GM10847 (cell line): ENCODE results near the gene LCN1.

Experiments used
- POLR2A ChIP-seq: IDR thresholded peaks from 2 replicates; pipeline ENCODE4 v1.6.1; 2011; ENCODE audit not compliant: insufficient read length; ENCODE audit errors: extremely low read depth

The LCN1 gene

DNA sequence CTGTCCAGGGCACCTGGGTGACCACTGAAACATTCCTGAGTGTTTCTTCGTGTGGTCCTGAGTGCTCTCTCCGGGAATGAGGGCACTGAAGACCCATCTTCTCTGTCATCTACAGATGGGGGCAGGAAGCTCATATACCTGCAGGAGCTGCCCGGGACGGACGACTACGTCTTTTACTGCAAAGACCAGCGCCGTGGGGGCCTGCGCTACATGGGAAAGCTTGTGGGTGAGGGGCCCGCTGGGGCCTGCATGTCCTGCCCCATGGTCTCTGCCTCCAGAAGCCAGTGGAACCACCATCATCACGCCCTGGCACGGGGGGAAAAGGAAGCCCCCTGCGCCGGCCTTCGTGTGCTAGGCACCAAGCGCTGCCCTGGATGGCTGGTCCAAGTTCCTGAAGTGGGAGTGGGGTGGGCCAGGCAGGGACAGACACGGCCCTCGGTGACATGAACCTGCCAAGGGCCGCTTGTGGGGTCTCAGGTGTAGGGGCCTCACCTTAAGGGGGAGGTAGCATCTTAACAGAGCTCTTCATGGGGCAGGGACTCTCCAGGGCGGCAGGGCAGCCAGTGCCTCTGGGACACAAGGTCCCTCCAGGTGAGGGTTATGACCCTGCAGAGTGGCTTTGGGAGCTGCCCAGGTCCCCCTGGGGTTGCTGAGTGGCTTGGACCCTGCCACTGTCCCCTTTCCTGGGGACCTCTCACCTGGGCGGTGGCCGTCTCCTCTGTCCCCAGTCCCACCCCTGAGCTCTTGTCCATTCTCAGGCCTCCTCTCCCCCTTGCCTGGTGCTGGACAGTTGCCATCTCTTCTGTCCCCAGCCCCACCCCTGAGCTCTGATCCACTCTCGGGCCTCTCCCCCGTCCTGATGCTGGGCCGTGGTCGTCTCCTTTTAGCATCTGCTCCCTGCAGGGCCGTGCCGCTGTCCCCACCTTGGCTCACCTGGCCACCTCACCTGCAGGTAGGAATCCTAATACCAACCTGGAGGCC is 26.8 kb downstream of the LCN1 start:
- TF ChIP-seq POLR2A = no peak

DNA sequence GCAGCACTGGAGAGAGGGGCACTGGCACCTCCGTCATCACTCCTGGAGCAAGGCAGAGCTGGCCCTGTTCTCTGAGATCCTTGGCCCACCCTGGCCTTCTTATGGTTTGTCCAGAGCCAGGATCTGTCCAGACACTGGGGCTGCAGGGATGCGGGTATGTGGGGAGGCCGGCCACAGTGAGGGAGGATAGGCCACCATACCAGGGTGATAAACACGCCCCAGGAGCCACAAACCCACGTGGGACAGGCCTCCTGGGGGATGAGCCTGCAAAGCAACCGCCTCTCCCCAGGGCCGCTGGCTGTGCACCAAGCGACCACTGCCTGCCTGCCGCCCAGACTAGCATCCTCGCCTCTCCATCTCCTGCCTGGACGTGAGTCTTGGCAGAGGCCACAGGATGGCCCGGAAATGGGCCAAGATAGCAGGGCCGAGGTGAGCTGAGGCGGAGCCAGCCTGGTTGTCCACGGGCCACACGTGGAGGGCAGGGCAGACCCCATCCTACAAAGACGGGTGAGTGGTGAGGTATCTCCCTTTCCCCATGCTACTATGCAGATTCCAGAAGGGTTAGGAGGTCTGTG is 29.2 kb downstream of the LCN1 start:
- TF ChIP-seq POLR2A = no peak

DNA sequence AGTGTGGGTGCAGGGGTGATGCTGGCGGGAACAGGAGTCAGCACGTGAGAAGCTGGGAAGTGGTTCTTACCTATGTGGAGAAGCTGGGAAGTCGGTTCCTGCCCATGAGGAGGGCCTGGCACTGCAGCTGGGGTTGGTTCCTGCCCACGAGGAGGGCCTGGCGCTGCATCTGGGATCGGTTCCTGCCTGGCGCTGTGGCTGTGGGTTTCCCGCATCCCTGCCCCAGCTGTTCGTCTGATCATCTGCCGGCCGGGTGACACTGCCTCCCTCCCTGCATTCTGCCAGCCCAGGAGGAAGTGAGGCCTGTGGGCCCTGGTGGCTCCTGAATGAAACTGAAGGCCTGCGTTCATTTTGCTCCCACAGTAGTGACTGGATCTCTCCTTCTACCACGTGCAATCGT is 29.8 kb downstream of the LCN1 start:
- TF ChIP-seq POLR2A = no peak

DNA sequence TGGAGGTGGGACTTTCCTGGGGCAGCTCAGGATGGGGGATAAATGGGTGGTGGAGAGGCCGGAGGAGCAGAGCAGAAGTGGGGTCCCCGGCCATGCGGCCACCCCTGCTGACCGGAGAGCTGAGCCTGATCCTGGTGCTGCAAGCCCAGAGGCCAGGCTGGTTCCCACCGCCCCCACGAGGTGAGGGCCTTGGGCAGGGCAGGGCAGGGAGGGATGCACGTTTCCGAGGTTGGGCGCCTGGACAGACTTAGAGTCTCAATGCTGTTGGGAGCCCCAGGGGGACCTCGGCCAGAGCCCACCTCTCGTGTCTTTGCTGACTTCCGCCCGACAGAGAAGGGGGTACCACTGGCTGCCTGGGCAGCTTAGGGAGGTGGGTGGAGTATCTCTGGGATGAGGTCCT is 30.2 kb downstream of the LCN1 start:
- TF ChIP-seq POLR2A = no peak

DNA sequence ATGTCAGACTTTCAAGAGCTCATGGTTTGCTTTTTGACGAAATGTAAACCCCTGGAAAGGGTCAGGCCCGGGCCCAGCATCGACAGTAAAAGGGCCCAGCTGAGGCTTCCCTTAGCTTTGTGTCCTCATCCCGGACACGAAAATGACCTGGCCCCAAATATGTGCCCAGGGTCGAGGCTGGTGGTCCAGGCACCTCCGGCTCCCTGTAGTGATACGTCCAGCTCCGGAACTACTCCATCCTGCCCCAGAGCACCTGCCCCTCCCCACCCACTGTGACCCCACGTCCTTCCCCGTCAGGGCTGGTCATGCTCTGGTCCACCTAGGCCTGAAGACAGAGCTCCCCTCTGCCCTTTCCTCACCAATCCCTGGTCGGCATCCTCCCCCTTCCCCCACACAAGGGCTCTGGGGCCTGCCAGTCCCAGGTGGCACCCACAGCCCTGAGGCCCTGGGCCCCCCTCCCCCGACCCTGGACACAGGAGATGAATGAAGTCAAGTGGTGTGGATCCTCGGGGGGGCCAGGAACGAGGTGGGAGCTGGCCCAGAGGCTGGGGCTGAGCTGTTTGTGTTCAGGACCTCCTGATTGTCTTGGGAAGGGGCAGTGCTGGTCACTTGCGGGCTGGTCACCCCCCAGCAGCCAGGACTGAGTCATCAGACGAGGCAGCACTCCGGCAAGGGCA is 30.9 kb downstream of the LCN1 start:
- TF ChIP-seq POLR2A = no peak

DNA sequence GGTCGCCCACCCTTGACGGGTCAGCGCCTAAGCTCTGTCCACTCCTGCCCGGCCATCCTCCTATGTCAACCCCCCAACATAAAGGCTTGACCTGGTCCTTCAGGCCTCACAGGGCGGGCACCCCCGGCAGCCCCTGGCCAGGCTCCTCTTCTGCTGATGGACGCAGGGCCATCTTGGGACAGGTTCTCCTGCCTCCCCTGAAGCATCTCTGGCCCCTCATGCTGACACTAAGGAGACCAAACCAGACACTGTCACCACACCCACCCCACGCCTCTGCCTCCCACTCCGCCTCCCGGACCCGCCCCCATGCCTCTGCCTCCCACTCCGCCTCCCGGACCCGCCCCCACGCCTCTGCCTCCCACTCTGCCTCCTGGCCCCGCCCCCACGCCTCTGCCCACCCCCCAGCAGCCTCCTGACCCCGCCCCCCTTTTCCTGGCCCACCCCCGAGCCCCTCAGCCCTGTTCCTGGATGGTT is 31.5 kb downstream of the LCN1 start:
- no peak for TF ChIP-seq POLR2A

DNA sequence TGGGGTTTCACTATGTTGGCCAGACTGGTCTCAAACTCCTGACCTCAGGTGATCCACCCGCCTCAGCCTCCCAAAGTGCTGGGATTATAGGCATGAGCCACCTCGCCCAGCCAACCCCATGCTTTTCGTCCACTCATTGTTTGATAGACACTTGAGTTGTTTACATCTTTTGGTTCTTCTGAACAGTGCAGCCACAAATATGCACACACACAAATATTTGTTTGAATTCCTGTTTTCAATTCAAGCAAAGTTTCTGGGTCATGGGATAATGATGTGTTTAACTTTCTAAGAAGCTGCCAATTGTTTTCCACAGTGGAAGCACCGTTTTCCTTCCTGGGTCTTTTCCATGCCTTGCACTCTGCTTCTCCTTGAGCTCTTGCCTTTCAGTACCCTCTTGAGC is 33.5 kb downstream of the LCN1 start:
- no peak for TF ChIP-seq POLR2A

DNA sequence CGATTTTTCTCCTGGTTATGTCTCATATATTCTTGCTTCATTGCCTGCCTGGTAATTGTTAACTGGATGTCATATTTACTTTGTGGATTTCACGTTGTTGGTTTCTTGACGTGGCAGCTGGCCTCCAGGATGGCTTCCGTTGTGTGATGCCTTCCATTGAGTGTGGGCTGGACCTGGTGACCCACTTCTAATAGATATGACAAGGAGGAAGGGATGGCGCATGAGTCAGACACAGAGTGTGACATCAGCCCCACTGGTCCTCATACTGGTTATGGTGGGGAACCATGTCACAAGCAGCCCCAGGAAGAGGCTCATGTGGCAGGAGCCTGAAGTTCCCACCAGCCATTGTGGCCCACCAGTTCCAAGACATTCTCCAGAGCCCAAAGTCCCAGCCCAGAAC is 34.0 kb downstream of the LCN1 start:
- TF ChIP-seq POLR2A = no peak

DNA sequence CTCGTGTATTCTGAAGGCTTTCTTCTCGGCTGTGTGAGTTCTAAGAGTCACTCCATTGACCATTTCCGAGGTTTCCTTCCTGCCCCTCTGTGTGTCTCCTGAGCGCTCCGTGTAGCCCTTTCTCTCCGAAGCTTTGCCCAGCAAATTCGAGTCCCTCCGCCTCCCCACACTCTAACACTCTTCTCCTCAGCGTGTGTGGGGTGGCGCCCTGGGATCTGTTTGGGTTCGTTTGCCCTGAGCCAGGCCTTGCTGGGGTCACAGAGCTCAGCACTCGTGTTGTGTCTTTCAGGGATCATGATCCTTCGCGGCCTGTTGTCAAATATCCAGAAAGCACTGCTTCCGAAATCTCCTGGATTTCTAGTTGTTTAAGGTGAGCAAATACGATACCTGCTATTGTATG is 34.7 kb downstream of the LCN1 start:
- TF ChIP-seq POLR2A = no peak

DNA sequence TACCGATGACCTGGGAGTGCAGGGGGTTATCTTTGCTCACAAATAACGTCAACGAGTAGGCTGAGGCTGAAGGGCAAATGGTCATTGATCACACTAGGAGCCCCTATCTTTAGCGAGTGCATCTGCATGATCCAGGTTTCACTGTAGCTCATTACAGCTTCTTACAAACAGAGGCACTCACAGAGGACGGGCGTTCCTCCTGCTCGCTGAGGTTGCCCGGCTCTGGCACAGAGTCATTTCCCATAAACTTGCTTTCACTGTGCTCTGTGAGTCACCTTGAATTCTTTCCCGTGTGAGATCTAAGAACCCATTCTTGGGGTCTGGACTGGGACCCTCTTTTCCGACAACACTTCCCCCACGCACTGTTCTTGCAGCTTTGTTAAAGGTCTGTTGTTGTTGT is 38.4 kb downstream of the LCN1 start:
- TF ChIP-seq POLR2A = no peak

DNA sequence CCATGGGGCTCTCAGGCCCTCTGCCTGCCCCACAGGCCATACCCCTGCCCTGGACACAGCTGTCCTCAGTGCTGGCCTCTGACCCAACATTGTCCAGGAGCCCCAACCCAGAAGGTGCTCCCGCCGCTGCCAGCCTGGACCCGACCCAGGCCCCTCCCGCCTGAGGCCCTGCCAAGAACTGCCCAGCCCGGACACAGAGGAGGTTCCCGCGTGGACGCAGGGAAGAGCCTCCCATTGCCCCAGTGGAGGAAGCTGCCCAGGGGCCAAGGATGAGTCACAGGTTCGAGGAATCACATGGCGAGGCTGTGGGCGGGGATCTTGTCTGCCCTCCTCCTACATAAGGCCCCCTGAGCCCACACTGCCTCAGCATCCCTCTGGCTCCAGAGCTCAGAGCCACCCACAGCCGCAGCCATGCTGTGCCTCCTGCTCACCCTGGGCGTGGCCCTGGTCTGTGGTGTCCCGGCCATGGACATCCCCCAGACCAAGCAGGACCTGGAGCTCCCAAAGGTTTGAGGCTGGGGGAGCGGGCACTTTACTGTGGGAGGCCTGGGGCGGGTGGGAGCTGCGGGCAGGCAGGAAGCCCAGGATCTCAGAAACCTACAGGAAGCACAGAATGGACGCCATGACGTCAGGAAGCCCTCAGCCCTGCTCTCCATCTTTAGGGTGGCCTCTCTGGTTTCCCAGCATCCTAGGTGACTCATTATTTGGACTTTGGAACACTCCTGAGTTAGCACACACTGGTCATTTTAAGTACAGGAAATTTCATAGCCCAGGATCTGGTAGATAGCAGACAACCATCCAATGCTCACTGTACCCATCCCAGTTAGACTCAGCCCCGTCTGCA is 40.4 kb downstream of the LCN1 start, which contains the start of gene PAEP:
Gene PAEP, plus strand, starts transcription at position 366 of the 844 bp plus-strand sequence.
- no peak for TF ChIP-seq POLR2A

DNA sequence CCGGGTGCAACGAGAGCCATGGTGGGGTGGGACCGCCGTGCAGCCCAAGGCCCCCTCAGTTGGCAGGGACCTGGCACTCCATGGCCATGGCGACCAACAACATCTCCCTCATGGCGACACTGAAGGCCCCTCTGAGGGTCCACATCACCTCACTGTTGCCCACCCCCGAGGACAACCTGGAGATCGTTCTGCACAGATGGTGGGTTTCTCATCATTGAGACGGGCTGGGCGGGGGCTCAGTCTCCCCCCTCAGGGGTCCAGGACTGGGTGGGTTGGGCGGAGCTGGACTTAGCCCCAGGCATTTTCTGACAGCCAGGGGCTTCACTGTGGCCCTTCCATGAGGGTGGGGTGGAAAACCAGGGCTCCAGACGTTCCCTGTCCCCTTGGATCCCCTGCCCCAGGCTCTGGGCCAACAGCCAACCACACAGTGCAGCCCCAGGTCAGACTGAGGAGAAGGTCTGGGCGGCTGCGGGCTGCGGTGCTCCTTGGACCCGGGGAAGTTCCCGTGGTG is 41.0 kb downstream of the LCN1 start:
- TF ChIP-seq POLR2A = no peak

DNA sequence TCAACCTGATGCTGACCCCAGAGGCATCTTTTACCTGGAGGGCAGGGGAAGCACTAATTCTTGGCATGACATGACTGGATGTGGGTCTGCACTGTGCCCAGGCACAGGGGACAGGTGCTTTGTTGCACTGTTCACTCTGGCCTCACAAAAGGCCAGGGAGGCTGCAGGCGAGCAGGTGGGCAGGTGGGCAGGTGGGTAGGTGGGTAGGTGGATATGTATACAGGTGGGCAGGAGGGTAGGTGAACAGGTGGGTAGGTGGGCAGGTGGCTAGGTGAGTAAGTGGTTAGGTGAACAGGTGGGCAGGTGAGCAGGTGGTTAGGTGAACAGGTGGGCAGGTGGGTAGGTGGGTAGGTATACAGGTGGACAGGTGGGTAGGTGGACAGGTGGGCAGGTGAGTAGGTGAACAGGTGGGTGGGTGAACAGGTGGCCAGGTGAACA is 41.8 kb downstream of the LCN1 start:
- TF ChIP-seq POLR2A = no peak

DNA sequence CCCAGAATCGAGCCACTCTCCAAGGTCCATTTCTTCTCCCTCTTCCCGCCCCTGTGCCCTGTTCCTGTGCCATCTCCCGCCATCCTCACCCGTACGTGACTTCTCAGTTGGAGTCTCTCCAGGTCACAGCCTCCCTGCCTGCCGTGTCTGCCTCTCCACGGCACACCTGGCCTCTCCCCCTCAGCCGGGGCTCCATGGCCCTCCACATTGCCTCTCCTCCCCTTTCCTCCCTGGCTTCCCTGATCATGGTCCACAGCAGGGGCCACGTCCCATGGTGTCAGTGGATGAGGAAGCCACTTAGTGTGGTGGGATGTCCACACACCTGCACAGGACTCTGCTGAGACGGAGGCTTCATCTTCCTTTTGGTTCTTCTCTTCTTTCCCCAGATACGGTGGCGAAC is 42.6 kb downstream of the LCN1 start:
- no peak for TF ChIP-seq POLR2A
